HepG2 (cell line): ENCODE results near the gene GABRR3. TPM values are rescaled to one million over a fixed set of nuclear protein-coding genes. Genes with fewer than 3 reads are reported as not detected.

Source experiments
- ATAC-seq: fragments of 200-7000 bp; cut with Tn5 transposase; 3 replicates; pipeline ENCODE4 v1.9.1; 2020; ENCODE audit warnings: mild to moderate bottlenecking, moderate library complexity
- BruUV-seq: library from RNA; stranded (reverse); fragments of 400-500 nt; replicated peaks from 2 replicates; lab custom pipeline; 2021; lab: Mats Ljungman, UMichigan
- CTCF ChIA-PET: fragments of 300-600 bp; formaldehyde crosslinking; extraction: SDS; loops from one replicate; lab custom pipeline; 2021; ENCODE audit warnings: low total read pairs, inconsistent platforms, low intra/inter-chr PET ratio; lab: Yijun Ruan, JAX
- POLR2A ChIA-PET: fragments of 350-600 bp; sonication (Branson Sonifier 250); formaldehyde crosslinking; loops from one replicate; lab custom pipeline; 2020; ENCODE audit warnings: antibody characterized with exemption, inconsistent platforms; lab: Yijun Ruan, JAX
- DNase-seq: peaks from one replicate; pipeline ENCODE4 v3.0.0-alpha.2; 2015; ENCODE audit warnings: low spot score
- FAIRE-seq: peaks from 3 replicates; lab custom pipeline; 2011; peaks lifted over from hg19 to GRCh38; lab: Jason Lieb, UNC
- H2AFZ ChIP-seq: one replicate; pipeline ENCODE4 v1.6.1; 2011; ENCODE audit warnings: low read length, inconsistent platforms
- H3K27ac ChIP-seq: fragments of 300-600 bp; 3 replicates; pipeline ENCODE4 v1.8.0; 2011; ENCODE audit warnings: mixed run types, mild to moderate bottlenecking, mixed read lengths, low read length, inconsistent platforms; ENCODE audit not compliant: insufficient read depth; ENCODE audit errors: extremely low read length
- H3K27me3 ChIP-seq, 2 experiments: fragments of 200-600 bp in 1 of 2; 2 replicates in 1 of 2; 3 replicates in 1 of 2; pipeline versions ENCODE4 v1.6.0 to v1.8.0; 2011; ENCODE audit warnings: low read length in 2 of 2, mild to moderate bottlenecking in 2 of 2, moderate library complexity in 2 of 2, inconsistent platforms in 1 of 2; ENCODE audit not compliant: insufficient read depth in 2 of 2, control insufficient read depth in 1 of 2
- H3K36me3 ChIP-seq, 2 experiments: fragments of 200-600 bp in 1 of 2; replicated peaks in 1 of 2; 2 replicates in 1 of 2; 3 replicates in 1 of 2; pipeline versions ENCODE4 v1.5.1 to v1.8.0; 2011; ENCODE audit warnings: low read length in 2 of 2, inconsistent platforms in 1 of 2; ENCODE audit not compliant: insufficient read depth in 2 of 2, control insufficient read depth in 1 of 2
- H3K4me1 ChIP-seq: 2 replicates; pipeline ENCODE4 v1.5.1; 2012; ENCODE audit warnings: low read length, inconsistent platforms; ENCODE audit not compliant: insufficient read depth
- H3K4me2 ChIP-seq: 2 replicates; pipeline ENCODE4 v1.6.0; 2011; ENCODE audit warnings: low read depth, low read length, inconsistent platforms
- H3K4me3 ChIP-seq, 3 experiments: fragments of 200-600 bp in 1 of 3; sonication (generic), shearing (Covaris generic) in 1 of 3; replicated peaks in 1 of 3; 2 replicates each; pipeline ENCODE4 v1.5.1; 2011 to 2016; ENCODE audit warnings: low read length in 3 of 3, inconsistent platforms in 2 of 3, low read depth in 2 of 3, mild to moderate bottlenecking in 2 of 3, control low read depth in 1 of 3, mixed read lengths in 1 of 3; ENCODE audit not compliant: insufficient read depth in 1 of 3
- H3K79me2 ChIP-seq: one replicate; pipeline ENCODE4 v1.6.1; 2011; ENCODE audit warnings: low read length, inconsistent platforms; ENCODE audit not compliant: insufficient read depth
- H3K9ac ChIP-seq: 2 replicates; pipeline ENCODE4 v1.6.0; 2011; ENCODE audit warnings: mild to moderate bottlenecking, low read depth, low read length, inconsistent platforms; ENCODE audit not compliant: insufficient read depth
- H3K9me3 ChIP-seq: 2 replicates; pipeline ENCODE4 v1.5.1; 2012; ENCODE audit warnings: mild to moderate bottlenecking, low read length
- H4K20me1 ChIP-seq: 2 replicates; pipeline ENCODE4 v1.6.0; 2011; ENCODE audit warnings: inconsistent platforms, mild to moderate bottlenecking, low read length, moderate library complexity; ENCODE audit not compliant: insufficient read depth
- AGO1 ChIP-seq: fragments of 200-400 bp; formaldehyde crosslinking; IDR thresholded peaks from 2 replicates; pipeline ENCODE4 v1.6.1; 2017; ENCODE audit warnings: mild to moderate bottlenecking, low read depth, low read length, moderate library complexity; ENCODE audit not compliant: poor library complexity, severe bottlenecking
- PHF20 ChIP-seq: sonication (generic); formaldehyde crosslinking; IDR thresholded peaks from 2 replicates; pipeline ENCODE4 v1.5.0; 2020; ENCODE audit warnings: mild to moderate bottlenecking, missing genetic modification reagents
- ZFP36L1 ChIP-seq: sonication (generic); formaldehyde crosslinking; IDR thresholded peaks from 2 replicates; pipeline ENCODE4 v1.8.0; 2022; ENCODE audit warnings: mild to moderate bottlenecking, missing genetic modification reagents, moderate library complexity
- ZNF740 ChIP-seq: sonication (generic); formaldehyde crosslinking; IDR thresholded peaks from 2 replicates; pipeline ENCODE4 v1.4.0; 2020; ENCODE audit warnings: missing genetic modification reagents
- ZXDC ChIP-seq: sonication (generic); formaldehyde crosslinking; IDR thresholded peaks from 2 replicates; pipeline ENCODE4 v1.5.0; 2020; ENCODE audit warnings: mild to moderate bottlenecking, missing genetic modification reagents
- WGBS: methylation state at CpG from one replicate; pipeline ENCODE4 v1.1.6; 2017; ENCODE audit warnings: low lambda C conversion rate; 5-methylcytosine and 5-hydroxymethylcytosine counted together
- in situ Hi-C: cut with HindIII; loops from 2 replicates; pipeline ENCODE4 v1.10.0; 2017; ENCODE audit warnings: low pct_unique_long_range_greater_than_20kb; ENCODE audit not compliant: extremely low pct_ligation_motif_present
- intact Hi-C: fragments of 100-400 bp; cut with micrococcal nuclease; formaldehyde crosslinking; loops from one replicate; pipeline ENCODE4 v1.10.0; 2022; ENCODE audit not compliant: unreplicated experiment
- polyA plus RNA-seq, 8 experiments: library from polyadenylated mRNA; depleted of rRNA in 3 of 8; stranded (reverse) in 7 of 8; unstranded in 1 of 8; fragments of >200 nt; fragmentation: Illumina TruSeq in 4 of 8; extraction: Trizol in 4 of 8; gene quantifications; 2 replicates each; pipeline versions ENCODE4 v1.2.1 to v1.2.3, GENCODE V29; 2011 to 2016; ENCODE audit warnings: low read depth in 4 of 8, missing spikeins in 1 of 8, mixed read lengths in 1 of 8; ENCODE audit not compliant: insufficient read depth in 1 of 8
- total RNA-seq, 5 experiments: library from RNA; depleted of rRNA; stranded (reverse); fragments of >200 nt; fragmentation: Illumina TruSeq; extraction: Trizol; gene quantifications; 2 replicates each; pipeline ENCODE4 v1.2.3, GENCODE V29; 2016; ENCODE audit warnings: low read depth in 1 of 5

Gene GABRR3
- total and polyA plus RNA-seq, 2 of the 13 experiments (the other 11 are each of a cell fraction or from before 2014, with no cell fraction given), result 0.42 to 0.83 TPM

GRCh38 chr3:98032265-98032664 lies 2.9 kb downstream of the GABRR3 start:
- Histone ChIP-seq H3K27me3 (peaks cover 0 to 3% of the 10 kb centered on the region in 2 experiments; a peak in 2 of 5 replicates), H3K27ac (no peak overlapping the region), H3K79me2 (no peaks in the 10 kb centered on the region), H3K9ac (no peak overlapping the region), H3K4me1 (no peaks in the 10 kb centered on the region), H3K36me3 (no peaks in the 10 kb centered on the region), H2AFZ (no peak overlapping the region), H3K4me2 (no peak overlapping the region), H3K9me3 (no peaks in the 10 kb centered on the region)
- no peak for ATAC-seq
- DNase-seq, result no peak
- intact Hi-C loops (loop anchor here (10.0 kb wide), 1 partner anchor 563 kb away; the partner anchor contains the start of gene CPOX), in situ Hi-C loops (loop anchor here (25.0 kb wide), 1 partner anchor 530 kb away; no protein-coding TSS in a partner anchor)
- ChIA-PET POLR2A (no interaction called here), CTCF (no interaction called here)
- no TSS peak for BruUV-seq
- WGBS, result 4% methylated on average over 1 of the region's 1 CpG
- no peak for FAIRE-seq
- TF ChIP-seq AGO1, result no peak
- no peak for TF ChIP-seq ZNF740 (CRISPR knock-in tag)
- no peak for TF ChIP-seq ZFP36L1
- TF ChIP-seq, all 625 proteins: peak for 0
- no peak overlapping the region for H3K4me3 ChIP-seq
- no peaks in the 10 kb centered on the region for H4K20me1 ChIP-seq

- BruUV-seq, result no TSS peak
- Histone ChIP-seq H3K27ac (no peak overlapping the region), H3K9me3 (no peaks in the 10 kb centered on the region), H3K4me2 (no peak overlapping the region), H4K20me1 (no peaks in the 10 kb centered on the region), H3K27me3 (peaks cover 0 to 3% of the 10 kb centered on the region in 2 experiments; a peak in 3 of 5 replicates), H3K36me3 (no peaks in the 10 kb centered on the region), H3K4me3 (no peak overlapping the region), H3K9ac (no peak overlapping the region), H2AFZ (no peak overlapping the region), H3K4me1 (peaks cover 13% of the 10 kb centered on the region; the same call in 1 of the 2 replicates), H3K79me2 (no peaks in the 10 kb centered on the region)
- no peak for ATAC-seq
- FAIRE-seq, result no peak
- 0% methylated on average over 2 of the region's 2 CpGs for WGBS
- TF ChIP-seq PHF20 (CRISPR knock-in tag) (no peak), ZXDC (CRISPR knock-in tag) (no peak)
- POLR2A ChIA-PET, result no interaction called here
- intact Hi-C loops (no loop called here), in situ Hi-C loops (loop anchor here (25.0 kb wide), 1 partner anchor 533 kb away; no protein-coding TSS in a partner anchor)
- DNase-seq, result no peak
- CTCF ChIA-PET, result no interaction called here
These were observed 6.0 kb downstream of the GABRR3 start for GRCh38 chr3:98029083-98029482.
